ENCODE data around the gene UBASH3A. TPM values are rescaled to one million over a fixed set of nuclear protein-coding genes. Genes with fewer than 3 reads are reported as not detected.
"Not testable (repeated sequence)": the region's sequence is repeated elsewhere in the genome, so short reads cannot be mapped to it uniquely, and the experiment has no call there.

Gene UBASH3A
- total and polyA plus RNA-seq, 2 donors: 14.9 to 26.7 TPM

GRCh38 chr21:42465803-42466127, 62.1 kb downstream of the UBASH3A start:
- peaks cover 44 to 68% of the 10 kb centered on the region in 2 donors for H3K4me1 ChIP-seq (ENCODE audit: control insufficient read depth in 2 of 2, insufficient read depth in 2 of 2, low read length in 2 of 2)
- no peaks in the 10 kb centered on the region for H3K27me3 ChIP-seq (ENCODE audit: control insufficient read depth in 2 of 2, insufficient read depth in 1 of 2, low read length in 1 of 2)
- H3K27ac ChIP-seq (ENCODE audit: low read depth in 1 of 2, low read length in 1 of 2): no peak overlapping the region
- peaks cover 0 to 9% of the 10 kb centered on the region in 2 donors for H3K9me3 ChIP-seq (ENCODE audit: control insufficient read depth in 2 of 2, insufficient read depth in 1 of 2, low read length in 1 of 2)
- 47% methylated on average over 3 of the region's 3 CpGs for WGBS
- no peak for DNase-seq (ENCODE audit: low read depth in 6 of 9, low spot score in 9 of 9)
- no peaks in the 10 kb centered on the region for H3K36me3 ChIP-seq (ENCODE audit: control insufficient read depth in 2 of 2, insufficient read depth in 2 of 2, low read length in 1 of 2)
- H3K4me3 ChIP-seq (ENCODE audit: low read length in 2 of 2): no peak overlapping the region

- Histone ChIP-seq H3K4me3 (ENCODE audit: low read length in 2 of 2) (no peak overlapping the region), H3K27ac (ENCODE audit: low read depth in 1 of 2, low read length in 1 of 2) (no peak overlapping the region), H3K4me1 (ENCODE audit: control insufficient read depth in 2 of 2, insufficient read depth in 2 of 2, low read length in 2 of 2) (peaks cover 36 to 65% of the 10 kb centered on the region in 2 donors), H3K27me3 (ENCODE audit: control insufficient read depth in 2 of 2, insufficient read depth in 1 of 2, low read length in 1 of 2) (no peaks in the 10 kb centered on the region), H3K9me3 (ENCODE audit: control insufficient read depth in 2 of 2, insufficient read depth in 1 of 2, low read length in 1 of 2) (peaks cover 0 to 7% of the 10 kb centered on the region in 2 donors), H3K36me3 (ENCODE audit: control insufficient read depth in 2 of 2, insufficient read depth in 2 of 2, low read length in 1 of 2) (no peaks in the 10 kb centered on the region)
- no peak for DNase-seq (ENCODE audit: low read depth in 6 of 9, low spot score in 9 of 9)
- WGBS: 98% methylated on average over 10 of the region's 10 CpGs
Measured at GRCh38 chr21:42466700-42467099, 63.0 kb downstream of the UBASH3A start.

GRCh38 chr21:42467140-42467983, 63.7 kb downstream of the UBASH3A start:
- peak in 1 of 9 donors; percentile 66 for DNase-seq (ENCODE audit: low read depth in 6 of 9, low spot score in 9 of 9)
- Histone ChIP-seq H3K27ac (ENCODE audit: low read depth in 1 of 2, low read length in 1 of 2) (no peak overlapping the region), H3K9me3 (ENCODE audit: control insufficient read depth in 2 of 2, insufficient read depth in 1 of 2, low read length in 1 of 2) (peaks cover 0 to 6% of the 10 kb centered on the region in 2 donors), H3K4me1 (ENCODE audit: control insufficient read depth in 2 of 2, insufficient read depth in 2 of 2, low read length in 2 of 2) (peaks cover 29 to 65% of the 10 kb centered on the region in 2 donors), H3K27me3 (ENCODE audit: control insufficient read depth in 2 of 2, insufficient read depth in 1 of 2, low read length in 1 of 2) (no peaks in the 10 kb centered on the region), H3K36me3 (ENCODE audit: control insufficient read depth in 2 of 2, insufficient read depth in 2 of 2, low read length in 1 of 2) (no peaks in the 10 kb centered on the region), H3K4me3 (ENCODE audit: low read length in 2 of 2) (no peak overlapping the region)
- WGBS: 56% methylated on average over 12 of the region's 12 CpGs

- no peak overlapping the region for H3K27ac ChIP-seq (ENCODE audit: low read depth in 1 of 2, low read length in 1 of 2)
- no peaks in the 10 kb centered on the region for H3K27me3 ChIP-seq (ENCODE audit: control insufficient read depth in 2 of 2, insufficient read depth in 1 of 2, low read length in 1 of 2)
- 82% methylated on average over 6 of the region's 6 CpGs for WGBS
- H3K4me3 ChIP-seq (ENCODE audit: low read length in 2 of 2): no peak overlapping the region
- H3K36me3 ChIP-seq (ENCODE audit: control insufficient read depth in 2 of 2, insufficient read depth in 2 of 2, low read length in 1 of 2): no peaks in the 10 kb centered on the region
- no peak for DNase-seq (ENCODE audit: low read depth in 6 of 9, low spot score in 9 of 9)
- H3K9me3 ChIP-seq (ENCODE audit: control insufficient read depth in 2 of 2, insufficient read depth in 1 of 2, low read length in 1 of 2): peaks cover 0 to 6% of the 10 kb centered on the region in 2 donors
- H3K4me1 ChIP-seq (ENCODE audit: control insufficient read depth in 2 of 2, insufficient read depth in 2 of 2, low read length in 2 of 2): peaks cover 22 to 61% of the 10 kb centered on the region in 2 donors
Measured at GRCh38 chr21:42468491-42469131, 64.9 kb downstream of the UBASH3A start.

- H3K4me1 ChIP-seq (ENCODE audit: control insufficient read depth in 2 of 2, insufficient read depth in 2 of 2, low read length in 2 of 2): peaks cover 19 to 61% of the 10 kb centered on the region in 2 donors
- DNase-seq (ENCODE audit: low read depth in 6 of 9, low spot score in 9 of 9): no peak
Measured at GRCh38 chr21:42469272-42469671, 65.6 kb downstream of the UBASH3A start.

GRCh38 chr21:42469726-42470125, 66.0 kb downstream of the UBASH3A start:
- not testable (repeated sequence) for H3K4me3 ChIP-seq (ENCODE audit: low read length in 2 of 2); H3K9me3 ChIP-seq (ENCODE audit: control insufficient read depth in 2 of 2, insufficient read depth in 1 of 2, low read length in 1 of 2); H3K36me3 ChIP-seq (ENCODE audit: control insufficient read depth in 2 of 2, insufficient read depth in 2 of 2, low read length in 1 of 2); DNase-seq (ENCODE audit: low read depth in 6 of 9, low spot score in 9 of 9); H3K27ac ChIP-seq (ENCODE audit: low read depth in 1 of 2, low read length in 1 of 2); H3K27me3 ChIP-seq (ENCODE audit: control insufficient read depth in 2 of 2, insufficient read depth in 1 of 2, low read length in 1 of 2)
- WGBS: 95% methylated on average over 4 of the region's 4 CpGs
- peaks cover 19 to 59% of the 10 kb centered on the region in 2 donors for H3K4me1 ChIP-seq (ENCODE audit: control insufficient read depth in 2 of 2, insufficient read depth in 2 of 2, low read length in 2 of 2)

More at GRCh38 chr21:42469272-42469671, 65.6 kb downstream of the UBASH3A start:
- 93% methylated on average over 2 of the region's 2 CpGs for WGBS
- no peaks in the 10 kb centered on the region for H3K27me3 ChIP-seq (ENCODE audit: control insufficient read depth in 2 of 2, insufficient read depth in 1 of 2, low read length in 1 of 2)
- H3K9me3 ChIP-seq (ENCODE audit: control insufficient read depth in 2 of 2, insufficient read depth in 1 of 2, low read length in 1 of 2): peaks cover 0 to 2% of the 10 kb centered on the region in 2 donors
- H3K4me3 ChIP-seq (ENCODE audit: low read length in 2 of 2): no peak overlapping the region
- no peak overlapping the region for H3K27ac ChIP-seq (ENCODE audit: low read depth in 1 of 2, low read length in 1 of 2)
- no peaks in the 10 kb centered on the region for H3K36me3 ChIP-seq (ENCODE audit: control insufficient read depth in 2 of 2, insufficient read depth in 2 of 2, low read length in 1 of 2)

GRCh38 chr21:42471206-42471605, 67.5 kb downstream of the UBASH3A start:
- no peaks in the 10 kb centered on the region for H3K9me3 ChIP-seq (ENCODE audit: control insufficient read depth in 2 of 2, insufficient read depth in 1 of 2, low read length in 1 of 2)
- H3K27ac ChIP-seq (ENCODE audit: low read depth in 1 of 2, low read length in 1 of 2): no peak overlapping the region
- DNase-seq (ENCODE audit: low read depth in 6 of 9, low spot score in 9 of 9): no peak
- no peaks in the 10 kb centered on the region for H3K27me3 ChIP-seq (ENCODE audit: control insufficient read depth in 2 of 2, insufficient read depth in 1 of 2, low read length in 1 of 2)
- H3K36me3 ChIP-seq (ENCODE audit: control insufficient read depth in 2 of 2, insufficient read depth in 2 of 2, low read length in 1 of 2): no peaks in the 10 kb centered on the region
- no peak overlapping the region for H3K4me3 ChIP-seq (ENCODE audit: low read length in 2 of 2)
- H3K4me1 ChIP-seq (ENCODE audit: control insufficient read depth in 2 of 2, insufficient read depth in 2 of 2, low read length in 2 of 2): peaks cover 6 to 45% of the 10 kb centered on the region in 2 donors
- 98% methylated on average over 9 of the region's 9 CpGs for WGBS

- 95% methylated on average over 13 of the region's 13 CpGs for WGBS
- H3K9me3 ChIP-seq (ENCODE audit: control insufficient read depth in 2 of 2, insufficient read depth in 1 of 2, low read length in 1 of 2): no peaks in the 10 kb centered on the region
Measured at GRCh38 chr21:42471716-42472330, 68.1 kb downstream of the UBASH3A start.

GRCh38 chr21:42472521-42472920, 68.8 kb downstream of the UBASH3A start:
- no peaks in the 10 kb centered on the region for H3K36me3 ChIP-seq (ENCODE audit: control insufficient read depth in 2 of 2, insufficient read depth in 2 of 2, low read length in 1 of 2)
- DNase-seq (ENCODE audit: low read depth in 6 of 9, low spot score in 9 of 9): no peak
- H3K27ac ChIP-seq (ENCODE audit: low read depth in 1 of 2, low read length in 1 of 2): no peak overlapping the region
- H3K27me3 ChIP-seq (ENCODE audit: control insufficient read depth in 2 of 2, insufficient read depth in 1 of 2, low read length in 1 of 2): no peaks in the 10 kb centered on the region
- no peaks in the 10 kb centered on the region for H3K9me3 ChIP-seq (ENCODE audit: control insufficient read depth in 2 of 2, insufficient read depth in 1 of 2, low read length in 1 of 2)
- WGBS: 96% methylated on average over 7 of the region's 7 CpGs
- H3K4me3 ChIP-seq (ENCODE audit: low read length in 2 of 2): no peak overlapping the region
- H3K4me1 ChIP-seq (ENCODE audit: control insufficient read depth in 2 of 2, insufficient read depth in 2 of 2, low read length in 2 of 2): peaks cover under 1 to 34% of the 10 kb centered on the region in 2 donors

More at GRCh38 chr21:42471716-42472330, 68.1 kb downstream of the UBASH3A start:
- DNase-seq (ENCODE audit: low read depth in 6 of 9, low spot score in 9 of 9): no peak
- Histone ChIP-seq H3K27me3 (ENCODE audit: control insufficient read depth in 2 of 2, insufficient read depth in 1 of 2, low read length in 1 of 2) (no peaks in the 10 kb centered on the region), H3K36me3 (ENCODE audit: control insufficient read depth in 2 of 2, insufficient read depth in 2 of 2, low read length in 1 of 2) (no peaks in the 10 kb centered on the region), H3K27ac (ENCODE audit: low read depth in 1 of 2, low read length in 1 of 2) (peak overlapping the region in 1 of 2 donors; percentile 44), H3K4me3 (ENCODE audit: low read length in 2 of 2) (no peak overlapping the region), H3K4me1 (ENCODE audit: control insufficient read depth in 2 of 2, insufficient read depth in 2 of 2, low read length in 2 of 2) (peaks cover 6 to 41% of the 10 kb centered on the region in 2 donors)
